SK-N-SH (cell line): ENCODE data around the gene SGPP2. TPM values are rescaled to one million over a fixed set of nuclear protein-coding genes. Genes with fewer than 3 reads are reported as not detected.

ENCODE experiments used
- CTCF ChIA-PET: fragments of 300-600, 350-600 bp; formaldehyde crosslinking; extraction: SDS; loops from one replicate; lab custom pipeline; 2021; lab: Yijun Ruan, JAX
- POLR2A ChIA-PET: fragments of 350-600 bp; sonication (Branson Sonifier 250); formaldehyde crosslinking; extraction: SDS; loops from one replicate; lab custom pipeline; 2020; ENCODE audit warnings: antibody characterized with exemption, inconsistent platforms; lab: Yijun Ruan, JAX
- DNase-seq: peaks from one replicate; pipeline ENCODE4 v3.0.0; 2012
- H2AFZ ChIP-seq: fragments of 200-600 bp; sonication (generic); 2 replicates; pipeline ENCODE4 v1.8.1; 2016; ENCODE audit warnings: antibody characterized with exemption, mild to moderate bottlenecking, low read depth
- H3F3A ChIP-seq: fragments of 200-600 bp; sonication (generic); replicated peaks from 2 replicates; pipeline ENCODE3; 2016; ENCODE audit warnings: antibody characterized with exemption, mild to moderate bottlenecking; ENCODE audit not compliant: insufficient read depth
- H3K27ac ChIP-seq, 2 experiments: fragments of 200-500 bp in 1 of 2; fragments of 200-600 bp in 1 of 2; sonication (Bioruptor generic) in 1 of 2; sonication (generic), shearing (Covaris generic) in 1 of 2; 2 replicates each; pipeline versions ENCODE4 v1.5.1 to v1.6.1; 2014 to 2016; ENCODE audit warnings: low read depth in 2 of 2, inconsistent platforms in 1 of 2, low read length in 1 of 2, mild to moderate bottlenecking in 1 of 2, mixed read lengths in 1 of 2
- H3K27me3 ChIP-seq: fragments of 200-600 bp; sonication (generic), shearing (Covaris generic); 2 replicates; pipeline ENCODE4 v1.6.1; 2016; ENCODE audit warnings: mixed run types; ENCODE audit not compliant: insufficient read depth
- H3K36me3 ChIP-seq, 2 experiments: fragments of 200-500 bp in 1 of 2; fragments of 200-600 bp in 1 of 2; sonication (Bioruptor generic) in 1 of 2; sonication (generic) in 1 of 2; replicated peaks in 1 of 2; 2 replicates each; pipeline versions ENCODE3 to v1.5.1; 2014 to 2016; ENCODE audit warnings: low read length in 1 of 2, mild to moderate bottlenecking in 1 of 2; ENCODE audit not compliant: insufficient read depth in 2 of 2, control insufficient read depth in 1 of 2
- H3K4me1 ChIP-seq, 2 experiments: fragments of 200-500 bp in 1 of 2; fragments of 200-600 bp in 1 of 2; sonication (Bioruptor generic) in 1 of 2; sonication (generic), shearing (Covaris generic) in 1 of 2; 2 replicates each; pipeline versions ENCODE4 v1.5.1 to v1.6.1; 2014 to 2016; ENCODE audit warnings: low read depth in 1 of 2, low read length in 1 of 2, mixed run types in 1 of 2; ENCODE audit not compliant: insufficient read depth in 2 of 2, control insufficient read depth in 1 of 2
- H3K4me2 ChIP-seq: fragments of 200-600 bp; sonication (generic), shearing (Covaris generic); 2 replicates; pipeline ENCODE4 v1.6.1; 2017; ENCODE audit warnings: mixed run types
- H3K4me3 ChIP-seq, 2 experiments: fragments of 200-500 bp in 1 of 2; fragments of 200-600 bp in 1 of 2; sonication (Bioruptor generic) in 1 of 2; sonication (generic), shearing (Covaris generic) in 1 of 2; 2 replicates each; pipeline versions ENCODE4 v1.5.1 to v1.8.1; 2014 to 2016; ENCODE audit warnings: low read depth in 2 of 2, inconsistent platforms in 1 of 2, low read length in 1 of 2, mild to moderate bottlenecking in 1 of 2, mixed read lengths in 1 of 2, moderate library complexity in 1 of 2
- H3K79me2 ChIP-seq: fragments of 200-600 bp; sonication (generic); 2 replicates; pipeline ENCODE4 v1.8.1; 2017; ENCODE audit warnings: mild to moderate bottlenecking; ENCODE audit not compliant: insufficient read depth
- H3K9ac ChIP-seq: fragments of 200-600 bp; sonication (generic); 2 replicates; pipeline ENCODE4 v1.6.1; 2017; ENCODE audit warnings: mixed run types
- H3K9me2 ChIP-seq: fragments of 200-600 bp; sonication (generic); 2 replicates; pipeline ENCODE4 v1.6.1; 2017; ENCODE audit warnings: mixed run types
- H3K9me3 ChIP-seq: fragments of 200-600 bp; sonication (generic); 2 replicates; pipeline ENCODE4 v1.6.1; 2017; ENCODE audit warnings: mixed run types, mild to moderate bottlenecking, moderate library complexity
- H4K20me1 ChIP-seq: fragments of 200-600 bp; sonication (generic); 2 replicates; pipeline ENCODE4 v1.6.1; 2017; ENCODE audit warnings: mild to moderate bottlenecking, mixed run types; ENCODE audit not compliant: insufficient read depth
- CHD2 ChIP-seq: fragments of 150-350 bp; IDR thresholded peaks from 2 replicates; pipeline ENCODE4 v1.6.1; 2018; ENCODE audit warnings: low read length; ENCODE audit not compliant: partially characterized antibody
- EP300 ChIP-seq, 2 experiments: IDR thresholded peaks; 2 replicates each; pipeline versions ENCODE4 v1.4.0 to v1.6.1; 2012; ENCODE audit warnings: borderline replicate concordance in 1 of 2, low read depth in 1 of 2, low read length in 1 of 2
- FOXJ3 ChIP-seq: sonication (generic); formaldehyde crosslinking; IDR thresholded peaks from 2 replicates; pipeline ENCODE4 v1.5.1; 2020; ENCODE audit warnings: mild to moderate bottlenecking, missing genetic modification reagents
- JUND ChIP-seq: IDR thresholded peaks from 2 replicates; pipeline ENCODE4 v1.4.0; 2012
- MEF2A ChIP-seq: IDR thresholded peaks from 2 replicates; pipeline ENCODE4 v1.4.0; 2012; ENCODE audit warnings: low read depth, borderline replicate concordance
- MXI1 ChIP-seq: IDR thresholded peaks from 2 replicates; pipeline ENCODE4 v1.6.1; 2012; ENCODE audit warnings: mild to moderate bottlenecking, low read depth, low read length, improper control_type of control experiment
- POLR2AphosphoS5 ChIP-seq: IDR thresholded peaks from 2 replicates; pipeline ENCODE4 v1.6.1; 2012; ENCODE audit warnings: low read depth, low read length
- RFX5 ChIP-seq: IDR thresholded peaks from 2 replicates; pipeline ENCODE4 v1.6.1; 2012; ENCODE audit warnings: mild to moderate bottlenecking, improper control_type of control experiment, low read length
- RXRA ChIP-seq: IDR thresholded peaks from 2 replicates; pipeline ENCODE4 v1.4.0; 2012; ENCODE audit warnings: low read depth, mild to moderate bottlenecking, borderline replicate concordance
- SMC3 ChIP-seq: IDR thresholded peaks from 2 replicates; pipeline ENCODE4 v1.6.1; 2012; ENCODE audit warnings: low read depth, low read length, improper control_type of control experiment
- TAF1 ChIP-seq: IDR thresholded peaks from 2 replicates; pipeline ENCODE4 v1.6.1; 2012; ENCODE audit warnings: low read depth, mild to moderate bottlenecking, low read length, moderate library complexity, borderline replicate concordance
- TCF12 ChIP-seq: IDR thresholded peaks from 2 replicates; pipeline ENCODE4 v1.4.0; 2012
- WGBS: methylation state at CpG from one replicate; pipeline ENCODE4 v1.1.6; 2017; ENCODE audit warnings: low lambda C conversion rate; 5-methylcytosine and 5-hydroxymethylcytosine counted together
- polyA plus RNA-seq, 3 experiments: library from polyadenylated mRNA; depleted of rRNA; stranded (reverse); fragments of >200 nt; gene quantifications; 2 replicates each; pipeline ENCODE4 v1.2.3, GENCODE V29; 2012
- TF ChIP-seq, protein P1 (sequence below): fragments of 150-350 bp; IDR thresholded peaks from 2 replicates; pipeline ENCODE4 v1.6.1; 2017; ENCODE audit warnings: antibody characterized with exemption, low read length, low read depth, borderline replicate concordance
- TF ChIP-seq, protein P2 (sequence below): IDR thresholded peaks from 2 replicates; pipeline ENCODE4 v1.6.1; 2012; ENCODE audit warnings: mild to moderate bottlenecking, low read depth, low read length, moderate library complexity

The SGPP2 gene
- polyA plus RNA-seq, 1 of the 3 experiments (the other 2 are of a cell fraction), result 0.03 TPM

DNA sequence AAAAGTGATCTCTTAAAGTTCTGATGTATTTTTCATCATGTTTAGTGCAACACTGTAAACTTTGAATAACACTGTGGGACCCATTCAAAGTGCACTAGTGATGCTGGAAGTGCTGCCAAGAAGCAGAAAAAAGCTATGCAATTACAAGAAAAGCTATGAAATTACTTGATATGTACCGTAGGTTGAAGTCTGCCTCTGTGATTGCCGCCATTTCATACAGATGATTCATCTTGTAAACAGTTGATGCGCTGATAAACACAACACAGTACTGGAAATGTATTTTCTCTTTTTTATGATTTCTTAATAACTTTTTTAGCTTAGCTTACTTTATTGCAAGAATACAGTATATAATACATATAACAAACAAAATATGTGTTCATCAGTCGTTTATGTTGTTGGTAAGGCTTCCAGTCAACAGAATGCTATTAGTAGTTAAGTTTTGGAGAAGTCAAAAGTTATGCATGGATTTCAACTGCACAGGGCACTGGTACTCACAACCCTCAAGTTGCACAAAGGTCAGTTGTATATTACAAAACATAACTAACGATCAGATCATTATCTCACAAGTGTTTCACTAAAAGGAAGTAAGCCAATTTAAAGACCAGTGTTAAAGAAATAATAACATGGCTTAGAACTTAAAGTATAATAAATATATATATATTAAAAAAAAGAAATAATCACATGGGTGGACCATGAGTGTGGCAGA, 82.0 kb downstream of the SGPP2 start:
- POLR2A ChIA-PET, result no interaction called here
- no peaks in the 10 kb centered on the region for H3K9me2 ChIP-seq

DNA sequence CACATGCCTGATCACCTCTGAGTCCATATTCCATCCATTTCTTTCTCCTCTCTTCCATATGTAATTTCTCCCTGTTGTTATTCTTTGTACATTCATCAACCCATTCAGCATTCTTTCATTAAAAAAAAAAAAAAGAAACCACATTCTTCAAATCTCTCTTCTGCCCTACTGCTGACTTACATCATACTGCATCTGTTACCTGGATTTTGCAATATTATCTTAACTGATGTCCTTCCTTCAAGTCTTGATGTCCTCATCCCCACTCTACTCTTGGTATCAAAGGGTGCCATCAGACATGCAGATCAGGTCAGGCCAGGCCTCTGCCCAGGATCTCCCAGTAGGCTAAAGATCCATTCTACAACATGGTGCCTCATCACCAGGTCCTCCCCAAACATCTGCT, 90.6 kb downstream of the SGPP2 start:
- Histone ChIP-seq H3K9me3 (no peaks in the 10 kb centered on the region), H3F3A (no peaks in the 10 kb centered on the region), H4K20me1 (no peaks in the 10 kb centered on the region), H3K4me1 (no peaks in the 10 kb centered on the region), H3K27me3 (no peaks in the 10 kb centered on the region), H3K4me3 (no peak overlapping the region), H3K9ac (no peak overlapping the region), H3K4me2 (no peak overlapping the region), H3K36me3 (no peaks in the 10 kb centered on the region), H3K79me2 (no peaks in the 10 kb centered on the region), H3K27ac (no peak overlapping the region), H3K9me2 (no peaks in the 10 kb centered on the region), H2AFZ (no peak overlapping the region)
- ChIA-PET POLR2A (no interaction called here), CTCF (no interaction called here)
- no peak for TF ChIP-seq MEF2A
- no peak for TF ChIP-seq JUND
- TF ChIP-seq, protein P1, sequence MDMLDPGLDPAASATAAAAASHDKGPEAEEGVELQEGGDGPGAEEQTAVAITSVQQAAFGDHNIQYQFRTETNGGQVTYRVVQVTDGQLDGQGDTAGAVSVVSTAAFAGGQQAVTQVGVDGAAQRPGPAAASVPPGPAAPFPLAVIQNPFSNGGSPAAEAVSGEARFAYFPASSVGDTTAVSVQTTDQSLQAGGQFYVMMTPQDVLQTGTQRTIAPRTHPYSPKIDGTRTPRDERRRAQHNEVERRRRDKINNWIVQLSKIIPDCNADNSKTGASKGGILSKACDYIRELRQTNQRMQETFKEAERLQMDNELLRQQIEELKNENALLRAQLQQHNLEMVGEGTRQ, result no peak
- TF ChIP-seq RXRA, result no peak
- no peak for TF ChIP-seq POLR2AphosphoS5
- DNase-seq, result no peak

More for the DNA sequence above, 82.0 kb downstream of the SGPP2 start:
- Histone ChIP-seq H3K27ac (no peak overlapping the region), H3K4me1 (no peaks in the 10 kb centered on the region), H3K79me2 (no peaks in the 10 kb centered on the region), H3F3A (no peaks in the 10 kb centered on the region), H3K9me3 (no peaks in the 10 kb centered on the region), H3K4me2 (no peak overlapping the region), H4K20me1 (no peaks in the 10 kb centered on the region), H3K9ac (no peak overlapping the region), H3K4me3 (no peak overlapping the region), H2AFZ (no peak overlapping the region), H3K27me3 (no peaks in the 10 kb centered on the region), H3K36me3 (no peaks in the 10 kb centered on the region)
- CTCF ChIA-PET, result interaction anchor here (1.4 kb wide), 1 partner anchor 189 kb away, joined by 4 read pairs; no protein-coding TSS in a partner anchor
- WGBS, result 37% methylated on average over 5 of the region's 5 CpGs
- no peak for DNase-seq
- no peak for TF ChIP-seq FOXJ3 (CRISPR knock-in tag)
- no peak for TF ChIP-seq TCF12
- no peak for TF ChIP-seq MEF2A
- TF ChIP-seq RFX5, result no peak
- no peak for TF ChIP-seq CHD2
- TF ChIP-seq, protein P2, sequence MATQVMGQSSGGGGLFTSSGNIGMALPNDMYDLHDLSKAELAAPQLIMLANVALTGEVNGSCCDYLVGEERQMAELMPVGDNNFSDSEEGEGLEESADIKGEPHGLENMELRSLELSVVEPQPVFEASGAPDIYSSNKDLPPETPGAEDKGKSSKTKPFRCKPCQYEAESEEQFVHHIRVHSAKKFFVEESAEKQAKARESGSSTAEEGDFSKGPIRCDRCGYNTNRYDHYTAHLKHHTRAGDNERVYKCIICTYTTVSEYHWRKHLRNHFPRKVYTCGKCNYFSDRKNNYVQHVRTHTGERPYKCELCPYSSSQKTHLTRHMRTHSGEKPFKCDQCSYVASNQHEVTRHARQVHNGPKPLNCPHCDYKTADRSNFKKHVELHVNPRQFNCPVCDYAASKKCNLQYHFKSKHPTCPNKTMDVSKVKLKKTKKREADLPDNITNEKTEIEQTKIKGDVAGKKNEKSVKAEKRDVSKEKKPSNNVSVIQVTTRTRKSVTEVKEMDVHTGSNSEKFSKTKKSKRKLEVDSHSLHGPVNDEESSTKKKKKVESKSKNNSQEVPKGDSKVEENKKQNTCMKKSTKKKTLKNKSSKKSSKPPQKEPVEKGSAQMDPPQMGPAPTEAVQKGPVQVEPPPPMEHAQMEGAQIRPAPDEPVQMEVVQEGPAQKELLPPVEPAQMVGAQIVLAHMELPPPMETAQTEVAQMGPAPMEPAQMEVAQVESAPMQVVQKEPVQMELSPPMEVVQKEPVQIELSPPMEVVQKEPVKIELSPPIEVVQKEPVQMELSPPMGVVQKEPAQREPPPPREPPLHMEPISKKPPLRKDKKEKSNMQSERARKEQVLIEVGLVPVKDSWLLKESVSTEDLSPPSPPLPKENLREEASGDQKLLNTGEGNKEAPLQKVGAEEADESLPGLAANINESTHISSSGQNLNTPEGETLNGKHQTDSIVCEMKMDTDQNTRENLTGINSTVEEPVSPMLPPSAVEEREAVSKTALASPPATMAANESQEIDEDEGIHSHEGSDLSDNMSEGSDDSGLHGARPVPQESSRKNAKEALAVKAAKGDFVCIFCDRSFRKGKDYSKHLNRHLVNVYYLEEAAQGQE, result no peak
- TF ChIP-seq EP300 (IDR thresholded peaks at IDR 0.05; ENCODE audit: borderline replicate concordance in 1 of 2, low read depth in 1 of 2, low read length in 1 of 2), result no peak
- TF ChIP-seq MXI1, result no peak
- TF ChIP-seq TAF1, result no peak
- TF ChIP-seq SMC3, result no peak
